Measurements from ENCODE around the gene SPINK8.

DNA sequence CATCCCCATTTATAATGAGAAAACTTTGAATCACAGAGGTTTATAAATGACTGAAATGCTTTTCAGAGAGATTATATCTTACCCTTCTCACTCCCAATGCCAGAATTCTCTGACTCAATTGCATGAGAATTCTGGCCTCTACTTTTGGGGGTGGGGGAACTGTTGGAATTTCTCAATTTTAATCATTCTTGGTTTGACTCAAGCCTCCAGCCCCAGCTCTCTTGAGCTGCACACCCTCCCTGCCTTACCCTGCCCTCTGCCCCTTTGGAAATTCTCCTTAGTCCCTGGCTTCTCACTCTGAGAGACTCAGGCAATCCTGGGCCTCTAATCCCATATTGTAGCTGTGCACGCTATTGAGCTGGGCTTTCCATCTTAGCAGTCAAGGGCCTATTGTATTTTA is 48.3 kb downstream of the SPINK8 start:
- TF ChIP-seq POLR2AphosphoS5 (IDR thresholded peaks at IDR 0.05) = no peak
- TF ChIP-seq, protein P1, sequence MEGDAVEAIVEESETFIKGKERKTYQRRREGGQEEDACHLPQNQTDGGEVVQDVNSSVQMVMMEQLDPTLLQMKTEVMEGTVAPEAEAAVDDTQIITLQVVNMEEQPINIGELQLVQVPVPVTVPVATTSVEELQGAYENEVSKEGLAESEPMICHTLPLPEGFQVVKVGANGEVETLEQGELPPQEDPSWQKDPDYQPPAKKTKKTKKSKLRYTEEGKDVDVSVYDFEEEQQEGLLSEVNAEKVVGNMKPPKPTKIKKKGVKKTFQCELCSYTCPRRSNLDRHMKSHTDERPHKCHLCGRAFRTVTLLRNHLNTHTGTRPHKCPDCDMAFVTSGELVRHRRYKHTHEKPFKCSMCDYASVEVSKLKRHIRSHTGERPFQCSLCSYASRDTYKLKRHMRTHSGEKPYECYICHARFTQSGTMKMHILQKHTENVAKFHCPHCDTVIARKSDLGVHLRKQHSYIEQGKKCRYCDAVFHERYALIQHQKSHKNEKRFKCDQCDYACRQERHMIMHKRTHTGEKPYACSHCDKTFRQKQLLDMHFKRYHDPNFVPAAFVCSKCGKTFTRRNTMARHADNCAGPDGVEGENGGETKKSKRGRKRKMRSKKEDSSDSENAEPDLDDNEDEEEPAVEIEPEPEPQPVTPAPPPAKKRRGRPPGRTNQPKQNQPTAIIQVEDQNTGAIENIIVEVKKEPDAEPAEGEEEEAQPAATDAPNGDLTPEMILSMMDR (IDR thresholded peaks at IDR 0.05) = no peak

All from suprapubic skin (tissue), 3 donors.